GM21723 (cell line): ENCODE measurements around the gene ANKLE2.

ENCODE experiments used
- ATAC-seq: cut with Tn5 transposase; IDR thresholded peaks from one replicate; pipeline ENCODE4 v1.9.1; 2021; ENCODE audit warnings: mild to moderate bottlenecking, moderate library complexity; ENCODE audit not compliant: unreplicated experiment

The ANKLE2 gene

DNA sequence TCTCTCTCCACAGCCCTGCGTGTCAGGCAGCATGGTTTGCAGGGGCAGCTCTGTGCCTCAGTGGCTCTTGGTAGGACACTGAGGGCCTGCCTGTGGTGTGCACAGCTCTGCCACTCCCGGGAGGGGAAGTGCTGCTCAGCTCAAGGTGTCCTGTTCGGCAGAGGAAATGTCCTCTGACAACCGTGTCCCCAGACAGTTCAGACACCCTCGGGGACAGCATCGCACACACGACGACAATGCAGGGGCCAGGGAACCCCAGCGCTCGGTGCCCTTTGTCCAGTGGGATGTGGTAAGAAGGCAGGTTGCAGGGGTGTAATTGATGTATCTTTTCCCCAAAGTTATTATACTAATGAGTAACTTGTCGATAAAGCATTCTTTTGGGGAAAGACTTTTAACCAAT, 14.2 kb downstream of the ANKLE2 start:
- ATAC-seq: no peak

DNA sequence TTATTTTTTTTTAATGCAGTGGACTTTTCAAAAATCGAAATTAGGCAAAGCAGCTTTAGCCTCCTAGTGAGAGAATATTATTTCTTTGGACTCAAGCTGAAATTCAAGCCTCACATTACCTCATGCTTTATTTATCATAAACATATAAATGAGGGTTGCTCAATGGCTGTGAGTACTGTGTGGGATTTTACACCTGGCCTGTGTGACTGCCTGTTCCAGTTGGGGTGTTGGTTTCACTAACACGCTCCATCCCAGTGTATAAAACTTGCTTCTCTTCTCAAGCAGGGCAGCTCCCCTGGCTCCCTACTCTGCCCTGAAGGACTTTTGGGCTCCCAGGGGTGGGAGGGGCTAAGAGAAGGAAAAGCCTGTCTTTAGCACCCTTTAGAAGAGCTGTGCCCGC, 15.0 kb downstream of the ANKLE2 start:
- ATAC-seq: no peak

DNA sequence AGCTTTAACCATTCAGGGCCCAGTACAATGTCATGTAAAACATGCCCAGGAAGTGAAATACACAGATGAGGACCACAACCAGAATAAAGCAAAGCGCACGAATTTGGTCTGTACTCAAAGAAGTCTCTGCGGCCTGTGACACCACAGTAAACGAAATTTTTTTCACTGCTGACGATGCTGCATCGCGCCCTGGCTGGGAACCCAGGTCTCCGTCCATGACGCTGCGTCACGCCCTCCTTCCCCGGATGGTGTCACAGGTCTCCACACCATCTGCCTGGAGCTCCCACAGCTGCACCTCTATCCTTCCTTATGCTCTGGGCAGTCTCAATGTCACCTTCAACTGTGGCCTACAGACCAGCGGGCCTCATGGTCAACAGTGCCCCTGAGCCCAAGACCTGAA, 17.8 kb downstream of the ANKLE2 start:
- no peak for ATAC-seq

DNA sequence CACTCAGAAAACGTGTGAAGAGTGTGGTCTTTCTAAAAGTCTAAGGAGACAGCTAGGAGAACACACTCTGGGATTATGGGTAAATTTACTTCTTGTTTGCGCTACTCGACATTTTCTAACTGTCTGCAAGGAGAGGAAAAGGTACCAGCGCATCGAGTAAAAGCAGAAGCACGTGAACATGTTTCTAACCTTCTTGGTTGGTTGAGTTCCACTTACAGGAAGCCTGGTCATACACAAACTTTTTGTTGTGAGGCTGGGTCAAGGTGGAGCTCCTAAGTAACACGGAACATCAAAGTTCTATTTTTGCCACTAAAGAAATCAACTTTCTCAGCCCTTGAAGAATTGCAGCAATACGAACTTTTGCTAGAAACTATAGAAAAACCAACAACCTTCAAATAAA, 20.0 kb downstream of the ANKLE2 start:
- ATAC-seq: no peak

DNA sequence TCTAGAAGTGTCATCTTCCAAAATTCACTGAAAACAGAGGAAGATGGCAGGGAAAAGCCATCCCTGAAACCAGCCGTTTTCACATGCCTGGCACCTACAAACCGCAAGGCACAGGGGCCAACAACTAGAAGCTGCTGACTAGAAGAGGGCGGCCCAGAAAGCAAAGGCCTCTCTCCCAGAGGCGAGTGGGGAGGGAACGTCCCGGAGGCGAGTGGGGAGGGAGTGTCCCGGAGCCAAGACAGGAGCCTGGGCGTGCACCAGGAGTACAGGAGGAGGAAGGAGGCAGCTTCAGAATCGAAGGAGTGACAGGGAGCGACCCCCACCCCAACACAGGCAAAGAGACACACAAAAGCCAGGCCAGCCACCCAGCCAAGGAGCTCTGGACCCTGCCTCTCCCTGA, 21.0 kb downstream of the ANKLE2 start:
- no peak for ATAC-seq

DNA sequence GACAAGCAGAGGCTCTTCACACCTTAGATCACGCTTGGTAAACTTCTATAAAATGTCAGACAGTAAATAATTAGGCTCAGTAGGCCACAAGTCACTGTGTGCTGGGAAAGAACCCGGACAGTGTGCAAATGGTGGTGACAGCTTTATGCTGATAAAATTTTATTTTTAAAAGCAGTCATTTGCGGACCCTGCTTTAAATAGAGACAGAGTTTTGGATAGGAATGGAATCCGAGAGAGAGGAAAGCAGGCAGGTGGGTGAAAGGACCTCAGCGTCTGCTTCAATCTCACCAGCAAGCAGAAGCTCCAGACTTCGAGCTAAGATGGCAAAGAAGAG, 21.4 kb downstream of the ANKLE2 start:
- ATAC-seq: no peak

DNA sequence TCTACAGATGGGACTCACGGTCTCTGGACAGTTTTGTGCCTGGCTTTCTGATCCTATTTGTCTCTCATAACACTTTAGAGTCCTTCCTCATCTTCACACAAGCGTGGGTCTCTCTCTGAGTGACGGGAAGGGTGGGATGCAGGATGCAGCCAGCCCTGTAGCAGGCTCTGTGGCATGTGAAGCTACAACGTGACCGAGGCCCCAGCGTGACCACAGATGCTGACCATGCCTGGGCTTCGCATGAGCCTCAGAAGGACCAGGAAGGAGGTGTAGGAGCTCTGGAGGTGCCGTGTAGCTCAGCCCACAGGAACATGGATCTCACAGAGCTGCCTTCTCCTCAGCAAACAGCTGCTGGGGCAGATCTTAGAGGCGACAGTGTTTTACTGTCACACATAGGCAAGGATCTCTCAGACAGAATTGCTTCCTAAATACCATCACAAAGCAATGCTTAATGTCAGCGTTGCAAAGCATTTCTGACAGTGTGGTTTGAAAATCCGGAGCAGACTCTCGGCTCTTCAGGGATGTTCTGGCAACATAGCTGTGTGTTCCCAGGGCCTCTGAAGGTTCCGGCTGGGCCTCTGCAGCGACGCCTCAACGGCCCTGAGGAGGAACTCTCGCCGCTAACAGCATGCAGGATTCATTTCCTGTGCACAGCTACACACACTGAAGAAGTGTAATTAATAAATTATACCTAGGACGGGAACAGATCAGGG, 21.9 kb downstream of the ANKLE2 start:
- ATAC-seq: no peak

DNA sequence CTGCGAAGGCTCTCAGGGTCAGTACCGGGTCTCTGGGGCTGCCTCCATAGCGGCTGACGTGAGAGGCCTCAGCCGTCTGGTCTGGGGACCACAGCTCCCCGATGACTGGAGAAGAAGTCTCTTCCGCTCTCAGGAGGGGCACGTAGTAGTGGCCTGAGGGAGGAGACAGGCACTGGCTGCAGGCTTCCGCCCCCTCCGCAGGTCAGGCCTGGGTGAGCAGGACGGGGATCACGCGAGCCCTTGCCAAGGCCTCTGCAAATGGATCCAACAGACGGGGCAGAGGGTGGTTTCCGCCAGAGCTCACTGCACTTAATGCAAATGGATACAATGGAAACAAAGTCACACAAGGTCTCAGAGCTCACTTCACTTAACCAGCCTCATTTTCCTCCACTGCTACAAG, 24.7 kb downstream of the ANKLE2 start:
- no peak for ATAC-seq

DNA sequence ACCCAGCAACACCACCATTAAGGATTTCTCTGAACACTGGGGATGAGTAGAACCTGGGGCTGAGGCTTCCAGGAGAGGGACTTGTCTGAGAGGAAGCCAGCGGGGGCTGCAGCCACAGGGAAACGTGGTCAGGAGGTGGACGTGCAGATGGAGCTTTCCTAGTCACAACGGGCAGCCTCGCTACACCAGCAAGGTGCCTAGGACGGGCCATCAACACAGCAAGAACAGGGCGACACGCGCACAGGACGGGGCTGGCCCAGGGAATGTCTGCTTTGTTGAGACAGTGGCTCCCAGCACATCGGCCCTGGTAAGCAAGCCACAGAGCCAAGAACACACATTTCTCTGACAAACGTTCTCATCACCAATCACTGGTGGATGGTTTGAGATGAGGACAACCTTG, 25.3 kb downstream of the ANKLE2 start:
- no peak for ATAC-seq

DNA sequence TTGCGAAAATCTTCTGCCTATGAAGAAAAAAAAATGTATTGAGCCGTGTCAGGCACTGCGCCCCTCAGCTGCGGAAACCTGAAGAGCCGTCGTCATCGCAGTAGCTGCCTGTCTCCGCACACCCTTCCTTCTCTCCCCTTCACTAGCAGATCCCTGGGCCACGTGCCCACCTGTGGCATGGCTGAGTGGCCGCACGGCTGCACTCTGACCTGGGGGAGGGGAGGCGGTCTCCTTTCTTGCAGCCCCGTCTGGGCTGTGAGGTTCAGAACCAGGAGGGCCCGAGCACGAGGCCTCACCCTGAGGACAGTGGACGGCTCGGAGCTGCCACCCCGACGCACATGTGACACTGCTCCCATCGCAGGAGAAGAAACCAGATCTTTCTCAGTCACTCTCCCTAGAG, 26.1 kb downstream of the ANKLE2 start:
- ATAC-seq: no peak

DNA sequence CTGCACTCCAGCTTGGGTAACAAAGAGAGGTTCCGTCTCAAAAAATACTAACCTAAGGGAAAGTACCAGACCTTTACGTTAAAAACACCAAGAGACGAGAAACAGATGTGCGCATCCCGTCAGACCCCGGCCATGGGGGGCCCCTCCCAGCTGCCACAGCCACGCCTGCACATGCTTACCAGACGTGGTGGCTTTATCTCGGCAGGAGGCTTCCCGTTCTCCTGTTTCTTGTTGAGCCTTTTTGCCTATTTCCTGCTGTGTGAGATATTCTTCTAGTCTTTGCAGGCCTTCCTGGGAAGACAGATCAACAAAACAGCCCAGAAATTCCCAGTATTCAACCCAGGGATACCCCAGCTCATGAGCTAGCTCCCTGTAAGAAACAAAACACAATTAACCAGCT, 27.4 kb downstream of the ANKLE2 start:
- ATAC-seq: no peak

DNA sequence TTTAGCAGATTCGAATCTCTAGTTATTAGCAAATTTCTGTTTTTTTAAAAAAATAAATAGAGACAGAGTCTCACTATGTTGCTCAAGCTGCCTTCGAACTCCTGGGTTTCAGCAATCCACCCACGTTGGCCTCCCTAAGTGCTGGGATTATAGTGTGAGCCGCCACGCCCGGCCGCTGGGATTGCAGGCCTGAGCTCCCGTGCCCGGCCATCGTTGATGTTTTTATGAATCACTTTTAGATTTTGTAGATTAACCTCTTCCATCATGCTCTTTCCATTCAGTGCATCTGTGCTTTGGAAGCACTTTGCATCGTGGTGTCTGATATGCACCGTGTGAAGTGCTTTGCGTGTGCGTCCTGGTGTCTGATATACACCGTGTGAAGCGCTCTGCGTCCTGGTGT, 30.1 kb downstream of the ANKLE2 start:
- no peak for ATAC-seq

DNA sequence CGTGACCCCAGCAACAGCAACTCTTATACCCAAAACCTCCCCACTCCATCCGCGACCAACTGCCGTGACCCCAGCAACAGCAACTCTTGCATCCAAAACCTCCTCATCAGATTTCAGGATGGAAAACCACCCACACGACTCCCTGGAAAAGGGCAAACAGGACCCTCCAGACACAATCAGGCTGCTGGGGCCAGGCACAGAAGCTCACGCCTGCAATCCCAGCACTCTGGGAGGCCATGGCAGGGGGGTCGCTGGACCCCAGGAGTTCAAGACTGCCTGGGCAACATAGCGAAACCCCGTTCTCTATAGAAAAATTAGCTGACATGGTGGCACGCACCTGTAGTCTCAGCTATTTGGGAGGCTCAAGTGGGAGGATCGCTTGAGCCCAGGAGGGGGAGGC, 31.3 kb downstream of the ANKLE2 start:
- no peak for ATAC-seq

DNA sequence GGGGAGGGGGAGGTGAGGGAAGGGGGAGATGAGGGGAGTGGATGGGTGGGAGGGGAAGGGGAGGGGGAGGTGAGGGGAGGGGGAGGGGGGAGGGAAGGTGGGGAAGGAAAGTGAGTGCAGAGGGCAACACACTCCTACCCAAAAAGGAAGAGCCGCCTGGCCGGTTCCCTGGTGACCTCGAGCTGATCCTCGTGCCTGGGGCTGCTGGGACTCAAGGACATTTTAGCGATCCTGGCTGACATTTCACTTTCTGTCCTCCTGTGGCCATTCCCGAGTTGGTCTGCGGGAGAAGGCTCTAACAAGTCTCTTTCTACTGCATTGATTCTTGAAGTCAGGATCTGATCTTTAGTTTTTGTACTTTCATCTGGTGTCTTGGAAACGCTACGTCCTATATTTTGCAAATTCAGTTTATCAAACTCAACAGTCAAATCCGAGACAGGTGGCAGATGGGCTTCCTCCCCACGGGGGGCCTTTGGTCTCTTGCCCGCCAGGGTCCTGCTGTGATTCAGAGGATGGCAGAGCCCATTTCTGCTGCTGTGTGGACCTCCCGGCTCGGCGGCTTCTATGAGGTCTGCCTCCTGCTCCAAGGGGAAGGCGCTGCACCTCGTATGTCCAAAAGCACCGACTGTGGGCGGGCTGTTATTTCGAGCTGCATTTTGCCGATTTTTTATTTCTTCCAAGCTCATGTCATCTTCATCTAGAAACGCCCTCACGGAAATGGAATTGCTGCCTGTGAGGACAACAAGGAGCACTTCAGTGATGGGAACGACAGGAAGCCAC, 31.9 kb downstream of the ANKLE2 start:
- no peak for ATAC-seq

DNA sequence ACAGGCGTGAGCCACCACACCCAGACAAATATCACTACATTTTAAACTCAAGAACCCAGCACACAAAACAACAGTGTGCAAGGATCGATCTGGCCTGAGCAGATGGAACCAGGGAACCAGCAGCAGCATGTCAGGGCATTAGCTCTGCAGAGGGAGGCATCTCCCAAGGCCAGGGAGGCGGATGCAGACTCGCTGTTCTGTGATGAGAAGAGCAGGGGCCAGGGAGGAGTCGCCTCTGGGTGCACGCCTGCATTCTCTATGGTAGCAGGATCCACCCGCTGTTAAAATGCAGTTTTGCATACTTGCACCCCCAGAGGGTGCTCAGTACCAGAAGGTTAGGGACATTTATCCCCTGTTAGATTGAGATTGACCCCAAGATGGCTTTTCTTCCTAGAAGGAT, 33.1 kb downstream of the ANKLE2 start:
- ATAC-seq: no peak

DNA sequence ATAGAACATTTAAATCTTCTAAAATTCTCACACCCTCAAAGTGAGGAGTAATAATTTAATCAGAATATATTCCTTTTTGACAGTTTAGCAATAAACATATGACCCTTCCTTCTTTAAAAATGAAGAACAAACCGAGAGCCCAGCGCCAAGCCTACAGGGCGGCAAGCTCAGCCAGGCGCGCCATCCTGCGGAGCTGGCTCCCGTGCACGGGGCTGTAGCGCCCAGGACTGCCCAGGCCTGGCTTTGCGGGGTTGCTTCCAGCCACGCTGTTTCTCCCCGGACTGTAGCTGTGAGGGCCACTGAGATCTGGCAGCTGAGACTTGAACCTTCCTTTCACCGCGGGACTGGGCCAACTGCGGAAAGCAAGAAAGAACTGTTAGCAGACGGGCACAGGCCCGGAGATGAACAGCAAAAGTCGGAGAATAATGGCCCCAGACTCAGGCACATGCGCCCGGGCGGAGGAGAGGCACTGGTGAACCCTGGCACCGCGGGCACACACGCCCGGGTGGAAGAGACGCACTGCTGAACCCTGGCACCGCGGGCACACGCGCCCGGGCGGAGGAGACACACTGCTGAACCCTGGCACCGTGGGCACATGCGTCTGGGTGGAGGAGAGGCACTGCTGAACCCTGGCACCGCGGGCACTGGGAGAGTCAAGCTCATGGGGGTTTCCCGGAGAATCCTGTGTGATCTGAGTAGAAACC, 34.4 kb downstream of the ANKLE2 start:
- ATAC-seq: no peak

DNA sequence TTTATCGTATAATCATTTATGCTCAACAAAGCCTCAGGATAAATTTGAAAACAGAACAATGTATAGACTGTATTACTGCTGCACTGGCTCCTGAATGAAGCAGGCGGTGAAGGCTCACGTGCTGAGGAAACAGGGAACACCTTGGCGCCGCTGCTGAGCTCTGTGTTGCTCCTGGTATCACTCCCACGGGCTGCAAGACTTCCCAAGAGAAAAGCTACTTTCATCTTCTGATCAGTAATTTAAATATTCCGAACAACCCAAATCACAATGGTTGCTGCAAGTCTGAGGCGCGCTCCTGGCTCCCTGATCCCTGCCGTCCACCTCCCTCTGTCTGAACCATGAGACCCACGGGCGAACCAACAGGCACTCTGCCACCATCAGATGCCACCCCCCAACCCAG, 35.2 kb downstream of the ANKLE2 start:
- no peak for ATAC-seq

DNA sequence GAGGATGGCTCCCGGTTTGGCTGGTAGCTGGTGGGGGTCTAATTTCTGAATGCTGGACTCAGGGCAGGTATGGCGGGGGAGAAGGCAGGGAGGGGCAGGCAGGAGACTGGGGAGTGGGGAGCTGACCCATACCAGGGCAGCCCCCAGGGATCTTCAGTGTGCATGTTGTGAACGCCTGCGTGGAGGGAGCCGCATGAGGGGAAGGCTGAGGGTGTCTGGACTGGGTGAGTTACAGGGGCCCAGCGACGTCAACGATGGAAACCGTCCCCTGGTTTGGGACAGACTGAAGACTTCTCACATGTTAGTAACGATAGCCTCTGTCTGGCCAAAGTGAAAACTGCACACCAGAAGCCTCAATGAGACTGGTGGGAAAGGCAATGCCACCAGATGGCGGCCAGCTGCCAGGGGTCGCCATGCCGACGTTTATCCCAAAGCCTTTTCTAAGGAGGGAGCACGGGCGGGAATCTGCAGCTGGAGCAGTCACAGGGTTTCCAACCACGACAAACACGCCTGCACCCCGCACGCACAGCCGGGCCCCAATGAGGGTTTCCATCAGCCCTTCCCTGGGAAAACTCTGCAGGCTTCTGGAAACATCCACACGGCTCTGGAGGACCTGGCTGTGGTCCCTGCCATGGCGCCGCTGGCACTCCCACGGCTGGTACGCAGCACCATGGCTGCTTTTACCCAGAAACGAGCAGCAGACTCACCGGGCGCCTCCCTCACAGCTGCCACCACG, 37.0 kb downstream of the ANKLE2 start:
- no peak for ATAC-seq

DNA sequence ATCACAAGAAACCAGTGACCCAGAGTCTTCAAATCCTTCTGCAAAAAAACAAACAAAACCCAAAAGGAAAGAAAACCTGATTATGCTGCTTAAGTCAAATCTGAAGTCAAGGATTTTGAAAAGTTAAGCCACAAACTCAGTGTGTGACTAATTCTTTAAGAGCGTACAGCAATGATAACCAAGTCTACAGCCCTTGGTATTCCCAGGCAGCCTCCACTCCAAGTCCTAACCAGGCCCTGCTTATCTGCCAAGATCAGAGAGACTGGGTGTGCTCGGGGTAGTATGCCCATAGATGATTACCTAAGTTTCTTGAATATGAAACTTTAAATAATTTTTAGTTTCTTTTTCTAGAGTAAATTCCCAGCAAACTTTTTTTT, 37.9 kb downstream of the ANKLE2 start:
- ATAC-seq: no peak

DNA sequence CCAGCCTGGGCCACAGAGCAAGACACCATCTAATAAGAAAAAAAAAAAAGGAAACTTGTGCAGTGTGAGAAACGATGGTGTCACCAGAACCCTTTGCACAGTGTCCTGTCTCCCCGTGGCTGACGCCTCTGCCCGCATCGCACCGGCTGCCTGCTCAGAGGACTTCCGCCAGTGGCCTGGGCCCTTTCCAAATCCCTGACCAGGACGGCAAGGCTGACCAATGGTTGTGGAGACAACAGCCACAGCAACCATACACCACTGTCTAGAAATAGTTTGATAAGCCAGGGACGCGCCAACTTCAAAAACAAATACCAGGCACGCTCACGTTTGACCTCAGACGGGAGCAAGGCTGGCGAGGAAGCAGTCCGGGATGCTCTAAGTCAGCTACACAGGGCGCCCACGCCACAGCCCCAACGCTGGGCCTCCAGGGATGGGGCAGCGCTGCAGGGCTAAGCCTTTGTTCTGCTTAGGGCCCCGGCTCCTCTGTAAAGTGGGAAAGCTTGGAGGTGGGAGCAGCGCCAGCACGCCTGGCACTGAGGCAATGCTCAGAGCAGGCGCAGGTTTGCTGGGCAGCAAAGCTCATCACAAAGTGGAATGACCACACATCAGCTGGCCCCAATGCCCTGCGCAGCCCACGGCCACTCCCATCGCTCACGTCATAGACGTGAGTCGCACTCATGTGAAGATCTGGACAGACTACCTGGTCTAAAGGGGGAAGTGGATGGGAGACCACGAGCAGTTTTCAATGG, 38.4 kb downstream of the ANKLE2 start:
- ATAC-seq: no peak
